Parathyroid adenoma (tissue), 2 donors: ENCODE results near the gene AQP10.
"Not testable (repeated sequence)": the region's sequence is repeated elsewhere in the genome, so short reads cannot be mapped to it uniquely, and the experiment has no call there.

Experiments used
- H2AFZ ChIP-seq: fragments of 300-600 bp; sonication (generic); one replicate; pipeline ENCODE4 v1.7.0; 2017; ENCODE audit warnings: antibody characterized with exemption, mild to moderate bottlenecking
- H3K27ac ChIP-seq: fragments of 300-600 bp; sonication (generic); one replicate; pipeline ENCODE4 v1.7.0; 2017
- H3K27me3 ChIP-seq: fragments of 300-600 bp; sonication (generic); one replicate; pipeline ENCODE4 v1.7.0; 2017; ENCODE audit warnings: low read length; ENCODE audit not compliant: control insufficient read depth, insufficient read depth
- H3K36me3 ChIP-seq: fragments of 300-600 bp; sonication (generic); one replicate; pipeline ENCODE4 v1.7.0; 2017; ENCODE audit warnings: low read length; ENCODE audit not compliant: control insufficient read depth, insufficient read depth
- H3K4me1 ChIP-seq: fragments of 300-600 bp; sonication (generic); one replicate; pipeline ENCODE4 v1.7.0; 2017; ENCODE audit warnings: control low read depth
- H3K4me2 ChIP-seq: fragments of 300-600 bp; sonication (generic); one replicate; pipeline ENCODE4 v1.7.0; 2017; ENCODE audit warnings: low read length
- H3K4me3 ChIP-seq: fragments of 300-600 bp; sonication (generic); one replicate; pipeline ENCODE4 v1.7.0; 2017; ENCODE audit warnings: low read depth, low read length
- H3K79me2 ChIP-seq: fragments of 300-600 bp; sonication (generic); one replicate; pipeline ENCODE4 v1.7.0; 2017; ENCODE audit warnings: control low read depth
- H3K9ac ChIP-seq: fragments of 300-600 bp; sonication (generic); one replicate; pipeline ENCODE4 v1.7.0; 2017; ENCODE audit warnings: mild to moderate bottlenecking
- H3K9me3 ChIP-seq: fragments of 300-600 bp; sonication (generic); one replicate; pipeline ENCODE4 v1.7.0; 2017; ENCODE audit warnings: low read length; ENCODE audit not compliant: control insufficient read depth
- TF ChIP-seq, protein P1 (sequence below): fragments of 300-600 bp; sonication (generic); IDR thresholded peaks from one replicate; pipeline ENCODE4 v1.7.0; 2017; ENCODE audit warnings: antibody characterized with exemption, mild to moderate bottlenecking
- donor health status: primary hyperparathyroidism.

AQP10 gene

DNA sequence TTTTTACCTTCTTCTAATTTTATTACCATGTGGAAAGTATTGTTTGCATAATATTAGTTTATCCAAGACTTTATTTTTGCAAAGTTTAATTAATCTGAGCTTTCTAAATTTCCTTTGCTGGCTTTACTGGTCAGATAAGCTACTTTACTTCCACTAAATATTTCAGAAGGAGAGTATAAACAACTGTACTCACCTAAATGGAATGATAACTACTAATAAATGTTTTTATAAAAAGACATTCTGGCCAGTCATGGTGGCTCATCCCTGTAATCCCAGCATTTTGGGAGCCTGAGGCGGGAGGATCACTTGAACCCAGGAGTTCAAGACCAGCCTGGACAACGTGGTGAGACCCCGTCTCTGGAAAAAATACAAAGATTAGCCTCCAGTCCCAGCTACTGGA lies 40.5 kb downstream of the AQP10 start:
- Histone ChIP-seq H3K79me2 (no peaks in the 10 kb centered on the region), H3K27me3 (no peaks in the 10 kb centered on the region), H3K9ac (no peak overlapping the region), H3K4me3 (no peak overlapping the region), H3K27ac (no peak overlapping the region), H3K4me2 (no peak overlapping the region), H3K36me3 (no peaks in the 10 kb centered on the region), H3K9me3 (no peaks in the 10 kb centered on the region), H3K4me1 (no peaks in the 10 kb centered on the region), H2AFZ (no peak overlapping the region)
- TF ChIP-seq, protein P1, sequence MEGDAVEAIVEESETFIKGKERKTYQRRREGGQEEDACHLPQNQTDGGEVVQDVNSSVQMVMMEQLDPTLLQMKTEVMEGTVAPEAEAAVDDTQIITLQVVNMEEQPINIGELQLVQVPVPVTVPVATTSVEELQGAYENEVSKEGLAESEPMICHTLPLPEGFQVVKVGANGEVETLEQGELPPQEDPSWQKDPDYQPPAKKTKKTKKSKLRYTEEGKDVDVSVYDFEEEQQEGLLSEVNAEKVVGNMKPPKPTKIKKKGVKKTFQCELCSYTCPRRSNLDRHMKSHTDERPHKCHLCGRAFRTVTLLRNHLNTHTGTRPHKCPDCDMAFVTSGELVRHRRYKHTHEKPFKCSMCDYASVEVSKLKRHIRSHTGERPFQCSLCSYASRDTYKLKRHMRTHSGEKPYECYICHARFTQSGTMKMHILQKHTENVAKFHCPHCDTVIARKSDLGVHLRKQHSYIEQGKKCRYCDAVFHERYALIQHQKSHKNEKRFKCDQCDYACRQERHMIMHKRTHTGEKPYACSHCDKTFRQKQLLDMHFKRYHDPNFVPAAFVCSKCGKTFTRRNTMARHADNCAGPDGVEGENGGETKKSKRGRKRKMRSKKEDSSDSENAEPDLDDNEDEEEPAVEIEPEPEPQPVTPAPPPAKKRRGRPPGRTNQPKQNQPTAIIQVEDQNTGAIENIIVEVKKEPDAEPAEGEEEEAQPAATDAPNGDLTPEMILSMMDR = no peak

DNA sequence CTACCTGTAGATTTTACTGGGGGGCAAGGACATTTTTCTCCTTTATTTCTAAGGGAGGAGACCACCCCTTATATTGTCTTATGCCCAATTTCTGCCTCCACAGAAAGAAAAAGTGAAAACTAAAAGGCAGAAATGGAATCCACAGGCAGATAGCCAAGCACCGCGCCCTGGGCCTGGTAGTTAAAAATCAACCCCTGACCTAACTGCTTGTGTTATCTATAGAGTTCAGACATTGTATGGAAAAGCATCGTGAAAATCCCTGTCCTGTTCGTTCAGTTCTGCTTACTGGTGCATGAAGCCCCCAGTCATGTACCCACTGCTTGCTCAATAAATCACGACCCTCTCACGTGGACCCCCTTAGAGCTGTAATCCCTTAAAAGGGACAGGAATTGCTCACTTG lies 50.5 kb downstream of the AQP10 start:
- H3K4me2 ChIP-seq = no peak overlapping the region
- H3K9me3 ChIP-seq = no peaks in the 10 kb centered on the region
- no peaks in the 10 kb centered on the region for H3K4me1 ChIP-seq
- H2AFZ ChIP-seq = no peak overlapping the region
- no peaks in the 10 kb centered on the region for H3K27me3 ChIP-seq
- no peaks in the 10 kb centered on the region for H3K79me2 ChIP-seq
- H3K36me3 ChIP-seq = no peaks in the 10 kb centered on the region
- no peak overlapping the region for H3K9ac ChIP-seq
- no peak overlapping the region for H3K27ac ChIP-seq
- TF ChIP-seq, protein P1 = no peak
- H3K4me3 ChIP-seq = no peak overlapping the region

GRCh38 chr1:154373777-154374357 lies 53.0 kb downstream of the AQP10 start:
- not testable (repeated sequence) for H3K79me2 ChIP-seq, H3K4me1 ChIP-seq, H3K4me3 ChIP-seq, H3K27ac ChIP-seq, H3K9me3 ChIP-seq, H3K9ac ChIP-seq, H3K4me2 ChIP-seq, H3K36me3 ChIP-seq, H3K27me3 ChIP-seq, H2AFZ ChIP-seq
